ENCODE measurements around the gene PRSS57. TPM values are rescaled to one million over a fixed set of nuclear protein-coding genes. Genes with fewer than 3 reads are reported as not detected.
A peak's percentile ranks its signal among the peaks of the same experiment; 100 is the strongest.
"Not testable (repeated sequence)": the region's sequence is repeated elsewhere in the genome, so short reads cannot be mapped to it uniquely, and the experiment has no call there.

Gene PRSS57
- total and polyA plus RNA-seq, 12 donors = 0.06 TPM; not detected in 11

GRCh38 chr19:676007-676338 lies 19.3 kb downstream of the PRSS57 start:
- H3K4me1 ChIP-seq = peaks cover 10 to 59% (median 41%) of the 10 kb centered on the region in 9 donors

DNA sequence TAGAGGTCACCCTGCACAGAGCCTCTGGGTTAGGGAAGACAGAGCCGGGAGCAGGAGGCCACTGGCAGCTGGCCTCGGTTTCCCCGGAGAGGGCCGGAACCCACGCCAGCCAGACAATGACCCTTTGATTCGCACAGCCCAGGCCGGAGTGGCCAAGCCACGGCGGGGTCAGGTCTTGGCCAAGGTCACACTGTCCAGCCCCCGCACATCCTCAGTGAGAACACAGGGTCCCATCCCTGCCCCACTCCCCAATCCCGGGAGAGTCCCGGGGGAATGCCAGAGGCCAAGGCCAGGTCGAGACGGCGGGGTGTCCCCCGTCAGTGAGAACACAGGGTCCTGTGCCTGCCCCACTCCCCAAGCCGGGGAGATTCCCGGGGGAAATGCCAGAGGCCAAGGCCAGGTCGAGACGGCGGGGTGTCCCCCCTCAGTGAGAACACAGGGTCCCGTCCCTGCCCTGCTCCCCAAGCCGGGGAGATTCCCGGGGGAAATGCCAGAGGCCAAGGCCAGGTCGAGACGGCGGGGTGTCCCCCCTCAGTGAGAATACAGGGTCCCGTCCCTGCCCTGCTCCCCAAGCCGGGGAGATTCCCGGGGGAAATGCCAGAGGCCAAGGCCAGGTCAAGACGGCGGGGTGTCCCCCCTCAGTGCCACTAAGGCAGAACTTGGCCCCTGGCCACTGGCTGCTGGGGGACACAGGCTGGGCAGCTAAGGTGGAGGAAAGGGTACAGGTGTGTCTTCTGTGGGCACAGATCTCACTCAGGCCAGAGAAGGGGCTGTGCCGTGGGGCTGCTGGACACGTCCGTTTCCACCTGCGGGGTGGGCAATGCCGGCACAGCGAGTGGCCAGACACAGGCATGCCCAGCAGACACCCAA lies 20.7 kb downstream of the PRSS57 start:
- 59% methylated on average over 38 of the region's 38 CpGs for WGBS, 2 donors
- peaks cover 0 to 5% (median 0%) of the 10 kb centered on the region in 9 donors for H3K36me3 ChIP-seq
- no peaks in the 10 kb centered on the region for H3K9me3 ChIP-seq
- intact Hi-C loops (cut with DNase I) = no loop called here
- no peak overlapping the region for H3K4me3 ChIP-seq
- ATAC-seq = peak in 5 of 8 donors; percentile 2 to 16 (median 5)
- peaks cover 0 to 28% (median 0%) of the 10 kb centered on the region in 7 donors for H3K27me3 ChIP-seq
- H3K27ac ChIP-seq = peak overlapping the region in 8 of 10 donors; percentile 35 to 98 (median 72)
- peaks cover 8 to 56% (median 39%) of the 10 kb centered on the region in 9 donors for H3K4me1 ChIP-seq
- TF ChIP-seq CTCF (IDR thresholded peaks at IDR 0.05) = no peak
- peak in 1 of 2 donors; percentile 62 for DNase-seq

More at GRCh38 chr19:676007-676338, 19.3 kb downstream of the PRSS57 start:
- peaks cover 0 to 28% (median 0%) of the 10 kb centered on the region in 7 donors for H3K27me3 ChIP-seq
- H3K4me3 ChIP-seq = peak overlapping the region in 9 of 10 donors; percentile 45 to 72 (median 61)
- intact Hi-C loops (cut with DNase I) = no loop called here
- no peaks in the 10 kb centered on the region for H3K9me3 ChIP-seq
- H3K36me3 ChIP-seq = peaks cover 0 to 5% (median 0%) of the 10 kb centered on the region in 9 donors
- 9 to 12% methylated on average over 14 to 31 of the region's 31 CpGs for WGBS, 2 donors
- peak overlapping the region; percentile 31 to 98 (median 90) for H3K27ac ChIP-seq
- TF ChIP-seq CTCF (IDR thresholded peaks at IDR 0.05) = no peak
- DNase-seq = no peak
- ATAC-seq = no peak

DNA sequence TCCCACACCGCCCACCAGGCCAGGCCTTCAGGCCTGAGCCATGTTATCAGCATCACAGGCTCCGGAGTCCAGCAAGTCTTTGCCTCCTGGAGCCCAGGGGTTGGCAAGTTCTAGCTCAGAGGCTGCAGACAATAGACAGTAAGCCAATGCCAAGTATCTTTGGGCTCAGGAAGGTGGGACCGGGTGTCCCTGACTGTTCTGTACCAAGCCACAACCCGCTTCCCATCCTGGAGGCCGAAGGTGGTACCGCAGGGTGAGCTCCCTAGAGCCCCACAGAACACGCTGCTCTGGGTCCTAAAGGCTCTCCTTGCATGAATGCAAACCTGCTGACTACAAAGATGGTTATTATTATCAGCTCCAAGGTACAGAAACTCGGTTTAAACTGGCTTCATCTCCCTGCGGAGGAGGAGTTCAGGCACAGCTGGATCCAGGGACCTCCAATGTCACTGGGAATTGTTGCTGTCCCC lies 24.6 kb downstream of the PRSS57 start:
- peaks cover 0 to 10% (median 0%) of the 10 kb centered on the region in 7 donors for H3K27me3 ChIP-seq
- H3K36me3 ChIP-seq = no peaks in the 10 kb centered on the region
- no peak overlapping the region for H3K4me3 ChIP-seq
- no peak for DNase-seq
- 70 to 80% methylated on average over 9 of the region's 9 CpGs for WGBS, 2 donors
- peaks cover 0 to 7% (median 0%) of the 10 kb centered on the region in 11 donors for H3K9me3 ChIP-seq
- H3K27ac ChIP-seq = no peak overlapping the region
- H3K4me1 ChIP-seq = peaks cover 0 to 23% (median 10%) of the 10 kb centered on the region in 9 donors
- ATAC-seq = no peak
- TF ChIP-seq CTCF (IDR thresholded peaks at IDR 0.05) = no peak
- intact Hi-C loops (cut with DNase I) = no loop called here

GRCh38 chr19:668675-669434 lies 26.4 kb downstream of the PRSS57 start:
- H3K27ac ChIP-seq; ATAC-seq; H3K36me3 ChIP-seq; intact Hi-C loops (cut with DNase I); DNase-seq; H3K9me3 ChIP-seq; H3K27me3 ChIP-seq; H3K4me3 ChIP-seq: not testable (repeated sequence)
- peaks cover 2 to 26% (median 9%) of the 10 kb centered on the region in 9 donors for H3K4me1 ChIP-seq
- 58 to 60% methylated on average over 12 of the region's 12 CpGs for WGBS, 2 donors

- H3K27me3 ChIP-seq, H3K9me3 ChIP-seq, H3K27ac ChIP-seq, H3K4me3 ChIP-seq, H3K36me3 ChIP-seq, ATAC-seq, DNase-seq: not testable (repeated sequence)
- 89 to 92% methylated on average over 36 to 38 of the region's 38 CpGs for WGBS, 2 donors
- peaks cover 7 to 28% (median 18%) of the 10 kb centered on the region in 9 donors for H3K4me1 ChIP-seq
- intact Hi-C loops (cut with DNase I) = loop anchor here in 2 of 10 donors (2.0 kb wide), 2 partner anchors 66 to 70 kb away; no protein-coding TSS in a partner anchor
Measured at GRCh38 chr19:666985-667573, 28.2 kb downstream of the PRSS57 start.
